Colon (tissue), 2 donors: Measurements from ENCODE around the gene AIM2.
"Not testable (repeated sequence)": the region's sequence is repeated elsewhere in the genome, so short reads cannot be mapped to it uniquely, and the experiment has no call there.

Source experiments
- FAIRE-seq: peaks from 2 replicates; lab custom pipeline; 2012; peaks lifted over from hg19 to GRCh38; lab: Jason Lieb, UNC
- donor health status: control.
- donor health status: control.

AIM2 gene

DNA sequence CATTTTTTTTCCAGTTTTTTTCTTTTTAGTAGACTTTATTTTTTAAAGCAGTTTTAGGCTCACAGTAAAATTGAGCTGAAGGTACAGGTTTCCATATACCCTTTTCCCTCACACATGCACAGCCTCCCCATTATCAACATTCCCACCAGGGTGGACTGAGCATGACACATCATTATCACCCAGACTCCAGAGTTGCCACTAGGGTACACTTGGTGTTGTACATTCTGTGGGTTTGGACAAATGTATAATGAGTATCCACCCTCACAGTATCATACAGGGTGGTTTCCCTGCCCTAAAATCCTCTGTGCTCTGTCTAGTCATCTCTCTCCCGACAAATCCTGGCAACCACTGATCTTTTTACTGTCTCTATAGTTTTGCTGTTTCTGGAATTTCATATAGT is 3.0 kb upstream of the AIM2 start:
- FAIRE-seq = no peak

DNA sequence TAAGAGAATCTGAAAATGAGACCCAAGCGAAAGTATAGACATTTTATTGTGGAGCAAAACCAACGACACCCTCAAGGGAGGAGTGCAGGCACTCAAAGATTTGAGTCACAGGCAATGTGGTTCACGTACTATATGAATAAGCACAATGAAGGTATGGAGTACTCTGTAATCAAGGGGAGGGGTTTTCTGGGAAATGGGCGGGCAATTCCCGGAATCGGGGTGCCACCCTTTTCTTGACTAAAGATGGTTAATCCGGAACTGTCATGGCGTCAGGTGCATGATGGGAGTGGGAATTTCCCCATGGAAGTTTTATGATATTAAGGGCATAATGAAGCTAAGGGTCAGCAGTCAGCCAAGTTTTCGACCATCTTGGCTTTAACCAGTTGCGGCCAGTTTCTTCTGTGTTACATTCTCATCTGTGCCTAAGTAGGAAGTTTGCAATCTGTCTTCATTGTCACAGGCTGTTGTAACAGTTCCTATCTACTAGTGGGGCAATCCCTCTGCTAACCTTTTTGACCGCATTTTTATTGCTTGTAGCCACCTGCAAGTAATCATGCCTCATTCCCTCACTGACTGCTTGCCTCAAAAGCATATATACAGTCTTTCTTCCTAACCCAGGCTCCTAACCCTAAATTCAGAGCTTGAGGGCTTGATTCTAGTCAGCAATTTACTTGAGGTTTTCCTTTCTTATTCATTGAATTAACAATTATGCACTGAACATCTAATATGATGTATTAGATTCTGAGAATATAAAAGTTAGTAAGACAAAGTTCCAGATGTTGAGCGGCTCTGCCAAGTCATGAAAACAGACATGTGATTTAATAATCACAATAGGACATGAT is 775 bp upstream of the AIM2 start:
- FAIRE-seq = no peak

DNA sequence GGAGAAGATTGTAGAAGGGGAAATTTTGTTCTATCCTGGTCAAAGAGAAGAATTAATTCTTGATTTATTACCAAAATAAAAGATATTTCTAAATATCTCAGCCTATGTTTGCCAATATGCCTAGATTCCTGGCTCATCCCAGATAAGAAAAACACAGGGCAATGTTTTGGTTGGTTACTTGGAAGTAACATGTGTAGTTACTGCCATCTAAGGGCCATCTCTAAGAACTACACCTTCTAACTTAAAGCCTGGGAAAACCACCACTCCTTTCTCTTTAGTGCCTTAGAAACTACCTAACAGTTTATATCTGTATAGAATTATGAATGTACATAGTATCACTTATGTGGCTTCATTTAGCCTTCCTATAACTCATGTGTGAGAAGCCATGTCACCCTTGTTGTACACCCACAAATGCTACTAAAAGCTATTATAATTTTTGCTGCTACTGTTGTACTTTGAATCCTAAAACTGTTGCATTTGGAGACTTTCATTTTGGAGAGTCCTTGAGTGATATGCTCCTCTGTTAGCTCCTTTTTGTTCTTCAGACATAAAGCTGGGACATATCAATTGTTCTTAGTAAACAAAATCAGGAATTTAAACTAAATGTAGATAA is 4.5 kb downstream of the AIM2 start:
- FAIRE-seq = peak; percentile 71

DNA sequence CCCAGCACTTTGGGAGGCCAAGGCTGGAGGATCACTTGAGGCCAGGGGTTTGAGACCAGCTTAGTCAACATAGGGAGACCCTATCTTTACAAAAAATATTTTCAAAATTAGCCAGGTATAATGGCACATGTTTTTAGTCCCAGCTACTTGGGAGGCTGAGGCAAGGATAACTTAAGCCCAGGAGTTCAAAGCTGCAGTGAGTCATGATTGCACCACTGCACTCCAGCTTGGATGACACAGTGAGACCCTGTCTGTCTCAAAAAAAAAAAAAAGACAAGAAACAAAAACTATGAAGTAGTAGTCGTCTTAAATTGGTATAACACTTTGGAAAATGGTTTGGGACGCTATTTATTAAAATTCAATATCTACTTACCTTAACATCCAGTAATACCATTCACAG is 7.7 kb downstream of the AIM2 start:
- FAIRE-seq = no peak

DNA sequence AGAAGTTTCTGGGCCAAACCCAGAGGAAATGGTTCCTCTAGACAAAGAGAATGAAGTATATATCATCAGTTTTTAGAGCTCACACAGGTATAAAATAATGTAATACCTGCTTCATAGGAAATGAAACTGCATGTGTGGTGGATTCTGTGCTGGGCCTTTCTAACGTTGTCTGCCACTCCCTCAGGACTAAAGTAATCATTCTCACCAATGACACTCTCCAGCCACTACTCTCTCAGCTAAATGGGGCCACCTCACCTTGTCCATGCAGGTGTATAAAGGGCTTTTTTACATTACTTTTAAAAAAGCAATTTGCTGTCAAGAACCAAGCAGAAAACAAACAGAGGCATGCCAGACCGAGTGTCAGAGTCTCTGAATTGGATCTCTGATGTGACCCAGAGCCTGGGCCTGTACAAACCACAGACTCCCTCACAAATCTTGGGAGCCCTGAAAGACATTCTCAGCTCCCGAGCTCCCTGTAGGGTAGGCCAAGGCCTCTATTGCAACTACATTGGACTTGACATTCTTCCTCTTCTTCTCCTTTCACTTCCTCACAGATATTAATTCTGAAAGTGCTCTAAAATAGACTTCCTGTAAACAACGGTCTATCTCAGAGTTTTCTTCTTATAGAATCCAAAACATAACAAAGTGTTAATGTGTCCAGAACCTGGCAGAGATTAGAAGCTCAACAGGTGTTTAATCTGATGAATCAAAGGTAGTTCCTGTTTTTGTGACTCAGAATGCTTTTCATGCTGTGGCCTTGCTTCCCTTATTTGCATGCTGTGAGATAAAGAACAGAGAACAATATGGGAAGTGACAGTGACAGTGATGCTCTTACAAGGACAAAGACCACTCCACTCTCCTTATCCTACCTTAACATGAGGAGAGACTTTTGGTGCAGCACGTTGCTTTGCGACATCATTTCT is 8.6 kb downstream of the AIM2 start:
- no peak for FAIRE-seq

DNA sequence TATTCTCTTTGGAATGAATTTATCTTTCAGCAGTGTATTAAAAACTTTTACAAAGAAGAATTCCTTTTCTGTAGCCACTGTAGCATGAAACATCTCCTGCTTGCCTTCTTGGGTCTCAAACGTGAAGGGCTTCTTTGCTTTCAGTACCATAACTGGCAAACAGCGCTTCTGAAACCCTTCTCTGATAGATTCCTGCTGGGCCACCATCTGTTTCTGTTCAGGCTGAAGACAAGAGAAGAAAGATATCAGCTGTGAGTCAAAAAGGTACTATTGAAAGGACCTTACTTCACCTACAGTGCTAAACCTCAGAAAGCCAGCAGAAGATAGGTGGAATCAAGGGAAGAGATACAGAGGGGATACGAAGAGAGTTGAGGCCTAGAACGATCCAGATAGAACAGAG is 10.5 kb downstream of the AIM2 start:
- no peak for FAIRE-seq

GRCh38 chr1:159065106-159065505 is 11.5 kb downstream of the AIM2 start:
- no peak for FAIRE-seq

GRCh38 chr1:159058751-159059150 is 17.8 kb downstream of the AIM2 start:
- FAIRE-seq = no peak

DNA sequence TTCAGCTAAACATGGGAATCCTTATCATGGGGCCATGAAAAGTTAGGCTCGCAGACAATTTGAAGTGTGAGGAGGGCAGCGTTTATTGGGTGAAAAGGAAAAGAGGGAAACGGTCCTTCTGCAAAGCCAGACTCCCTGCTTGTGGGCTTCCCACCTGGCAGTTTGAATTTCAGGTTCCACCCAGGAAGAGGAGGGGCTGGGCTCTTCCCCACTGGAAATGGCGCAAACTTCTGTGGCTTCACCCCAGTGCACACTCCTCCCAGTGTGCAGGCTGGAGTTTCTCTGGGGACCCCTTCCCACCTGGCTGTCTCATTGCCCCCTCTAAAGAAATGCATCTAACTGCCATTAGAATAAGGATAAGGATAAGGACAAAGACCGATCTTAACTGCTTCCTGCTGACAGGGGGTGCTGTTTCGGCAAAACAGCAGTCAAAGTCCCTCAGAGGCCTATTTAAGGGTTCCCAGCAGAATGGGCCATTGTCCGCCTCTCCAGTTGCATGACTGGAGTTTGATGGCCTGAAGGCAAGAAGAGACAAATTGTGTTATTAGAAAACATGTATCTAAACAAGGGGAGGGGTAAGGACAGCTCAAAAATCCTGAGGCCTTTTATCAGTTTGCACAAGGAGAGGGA is 20.4 kb downstream of the AIM2 start:
- no peak for FAIRE-seq

GRCh38 chr1:159055181-159055641 is 21.4 kb downstream of the AIM2 start:
- FAIRE-seq = no peak

DNA sequence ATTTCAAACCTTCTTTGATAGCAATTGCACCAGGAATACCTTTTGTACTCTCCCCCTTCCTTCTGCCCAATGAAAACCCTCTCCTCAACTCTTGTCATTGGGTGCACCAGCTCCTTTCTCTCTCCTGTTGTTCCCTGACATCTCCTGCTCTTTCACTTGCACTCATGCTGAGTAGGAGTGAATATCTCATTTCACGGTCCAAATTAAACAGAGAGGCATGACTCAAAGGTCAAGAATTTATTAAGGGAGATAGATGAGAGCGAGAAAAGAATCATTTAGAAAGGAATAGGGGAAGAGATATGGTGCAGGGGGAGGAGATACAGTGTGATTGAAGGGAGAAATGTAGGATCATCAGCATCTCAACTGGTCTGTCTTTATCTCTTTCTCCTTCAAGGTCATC is 22.1 kb downstream of the AIM2 start:
- no peak for FAIRE-seq

- no peak for FAIRE-seq
Observed at GRCh38 chr1:159051436-159051835, 25.1 kb downstream of the AIM2 start.

DNA sequence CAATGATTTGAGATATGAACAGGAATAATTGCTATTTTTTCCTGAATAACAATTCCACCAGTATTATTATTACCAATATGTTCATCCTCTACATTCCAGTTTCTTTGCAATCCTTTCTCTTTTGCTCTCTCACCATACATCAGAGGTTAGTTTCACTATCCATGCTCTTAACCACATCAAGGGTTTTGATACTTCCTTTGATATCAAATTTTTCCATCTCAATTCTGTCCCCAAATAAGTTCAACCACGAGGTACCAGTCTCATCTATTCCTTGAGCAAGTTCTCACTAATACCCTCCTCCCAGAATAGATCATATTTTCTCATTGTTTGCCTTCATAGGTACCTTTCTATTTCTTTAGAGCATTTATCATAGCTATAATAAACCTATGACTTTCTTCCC is 30.1 kb downstream of the AIM2 start:
- FAIRE-seq = not testable (repeated sequence)

DNA sequence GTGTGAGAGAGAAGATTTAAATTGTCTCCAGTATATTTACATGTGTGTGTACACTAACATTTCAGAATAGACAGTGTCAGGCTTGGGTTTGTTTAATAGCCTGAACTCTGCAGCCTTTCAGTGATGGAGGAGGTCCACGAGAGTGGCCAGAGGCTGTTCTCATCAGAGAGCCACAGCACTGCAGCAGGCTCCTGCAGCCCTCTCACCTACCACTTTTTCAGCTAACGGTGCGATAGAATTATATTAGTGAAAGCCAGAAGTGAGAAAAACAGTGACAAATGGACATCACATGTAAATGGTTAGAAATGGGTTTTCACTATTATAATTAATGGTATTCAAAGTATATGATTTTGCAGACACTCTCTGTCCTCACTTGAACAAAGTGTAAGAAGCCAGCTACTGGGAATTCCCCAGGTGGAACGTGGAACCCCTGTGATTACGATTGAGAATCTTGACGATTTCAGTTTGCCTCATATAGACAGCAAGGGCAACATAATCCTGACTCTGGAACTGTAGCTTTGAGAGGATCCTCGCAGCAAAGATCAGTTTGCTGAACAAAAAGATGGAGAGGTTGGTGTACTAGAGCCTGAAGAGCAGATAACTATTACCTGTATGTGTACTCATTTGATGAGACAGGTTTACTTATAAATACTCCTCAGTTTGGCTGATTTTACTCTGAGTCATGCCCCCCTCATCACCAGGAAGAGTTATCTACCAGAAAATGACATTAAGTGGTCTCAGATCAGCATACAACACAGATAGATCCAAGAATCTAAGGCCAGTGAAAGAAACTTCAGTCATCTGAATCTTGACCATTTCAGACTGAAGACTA is 35.5 kb downstream of the AIM2 start:
- FAIRE-seq = no peak

GRCh38 chr1:159040206-159040605 is 36.4 kb downstream of the AIM2 start:
- no peak for FAIRE-seq

GRCh38 chr1:159030877-159031447 is 45.6 kb downstream of the AIM2 start:
- no peak for FAIRE-seq

- no peak for FAIRE-seq
Observed at GRCh38 chr1:159030311-159030710, 46.3 kb downstream of the AIM2 start.

- not testable (repeated sequence) for FAIRE-seq
Observed at GRCh38 chr1:159026841-159027240, 49.7 kb downstream of the AIM2 start.

DNA sequence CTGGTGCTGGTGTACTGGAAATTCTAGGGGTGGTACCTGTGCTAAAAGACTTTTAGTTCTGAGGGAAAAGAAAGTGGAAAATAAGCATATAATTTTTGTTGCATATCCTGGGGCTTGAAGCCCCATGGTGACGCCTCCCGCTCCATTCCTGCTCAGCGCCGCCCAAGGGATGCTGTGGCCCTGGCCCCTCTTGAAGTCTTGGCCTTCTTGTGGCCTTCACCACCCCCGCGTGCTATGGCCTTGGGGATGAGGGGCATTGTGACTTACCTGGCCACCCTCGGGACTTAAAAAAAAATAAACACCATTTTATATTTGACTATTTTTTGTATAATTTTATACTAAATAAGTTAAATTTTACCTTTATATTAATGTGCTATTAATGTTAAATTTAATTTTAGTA is 51.5 kb downstream of the AIM2 start:
- no peak for FAIRE-seq

- FAIRE-seq = no peak
Observed at GRCh38 chr1:159023723-159024122, 52.8 kb downstream of the AIM2 start.

GRCh38 chr1:159015440-159015909 is 61.1 kb downstream of the AIM2 start:
- no peak for FAIRE-seq
